SKM-1 (cell line): ENCODE measurements around the gene LHX6.

ENCODE experiments used
- DNase-seq: peaks from one replicate; lab custom pipeline; 2025; ENCODE audit not compliant: unreplicated experiment; lab: John Stamatoyannopoulos, UW

The LHX6 gene

GRCh38 chr9:122228568-122229484 is at the start of gene LHX6:
TSS of gene LHX6 (minus strand) at chr9:122228957. CDS start at chr9:122228740, 217 bp downstream.
- no peak for DNase-seq

GRCh38 chr9:122277285-122277897 is 48.6 kb upstream of the LHX6 start:
- DNase-seq, result no peak

GRCh38 chr9:122276096-122276495 is 47.3 kb upstream of the LHX6 start:
- DNase-seq, result no peak

- DNase-seq, result no peak
Observed at GRCh38 chr9:122274055-122274454, 45.3 kb upstream of the LHX6 start.

GRCh38 chr9:122268041-122268814 is 39.5 kb upstream of the LHX6 start:
- DNase-seq, result no peak

- peak; percentile 45 for DNase-seq
Observed at GRCh38 chr9:122265149-122265915, 36.6 kb upstream of the LHX6 start.

GRCh38 chr9:122264360-122265148 is 35.8 kb upstream of the LHX6 start, which contains the start of the genes MRRF and RBM18:
TSS of gene MRRF (plus strand) at chr9:122264882. CDS start at chr9:122270892, 6,010 bp downstream.
TSS of gene RBM18 (minus strand) at chr9:122264840. CDS start at chr9:122261492, 3,348 bp downstream.
- DNase-seq, result peak; percentile 49

GRCh38 chr9:122263699-122264349 is 35.1 kb upstream of the LHX6 start:
- DNase-seq, result no peak

GRCh38 chr9:122262073-122262472 is 33.3 kb upstream of the LHX6 start:
- DNase-seq, result no peak

- DNase-seq, result no peak
Observed at GRCh38 chr9:122261469-122261881, 32.7 kb upstream of the LHX6 start.

GRCh38 chr9:122258886-122259415 is 30.2 kb upstream of the LHX6 start:
- no peak for DNase-seq

GRCh38 chr9:122256206-122256605 is 27.4 kb upstream of the LHX6 start:
- DNase-seq, result no peak

GRCh38 chr9:122254761-122255160 is 26.0 kb upstream of the LHX6 start:
- no peak for DNase-seq

GRCh38 chr9:122252796-122253195 is 24.0 kb upstream of the LHX6 start:
- DNase-seq, result no peak

- DNase-seq, result no peak
Observed at GRCh38 chr9:122251351-122251750, 22.6 kb upstream of the LHX6 start.

- DNase-seq, result no peak
Observed at GRCh38 chr9:122248448-122248865, 19.7 kb upstream of the LHX6 start.

GRCh38 chr9:122246666-122247065 is 17.9 kb upstream of the LHX6 start:
- no peak for DNase-seq

GRCh38 chr9:122244349-122244748 is 15.6 kb upstream of the LHX6 start:
- no peak for DNase-seq

- no peak for DNase-seq
Observed at GRCh38 chr9:122239722-122240121, 11.0 kb upstream of the LHX6 start.
